Kidney (tissue), 14 donors: ENCODE data around the gene TAF9B. TPM values are rescaled to one million over a fixed set of nuclear protein-coding genes. Genes with fewer than 3 reads are reported as not detected.
A peak's percentile ranks its signal among the peaks of the same experiment; 100 is the strongest.
"Not testable (repeated sequence)": the region's sequence is repeated elsewhere in the genome, so short reads cannot be mapped to it uniquely, and the experiment has no call there.

ENCODE experiments used
- DNase-seq, 5 donors: peaks; one replicate each; pipeline ENCODE4 v3.0.0-alpha.2; 2013 to 2020
- FAIRE-seq: peaks from 2 replicates; lab custom pipeline; 2012; peaks lifted over from hg19 to GRCh38; lab: Jason Lieb, UNC
- H3K27ac ChIP-seq, 2 donors: one replicate each; pipeline ENCODE4 v1.7.0; 2013; ENCODE audit warnings: low read depth in 2 of 2, low read length in 2 of 2, inconsistent platforms in 1 of 2
- H3K27me3 ChIP-seq: one replicate; pipeline ENCODE4 v1.7.1; 2013; ENCODE audit warnings: low read length, inconsistent platforms; ENCODE audit not compliant: control insufficient read depth, insufficient read depth
- H3K36me3 ChIP-seq, 3 donors: one replicate each; pipeline versions ENCODE4 v1.7.0 to v1.7.1; 2013; ENCODE audit warnings: low read length in 3 of 3, control low read depth in 1 of 3, inconsistent platforms in 1 of 3; ENCODE audit not compliant: insufficient read depth in 3 of 3, control insufficient read depth in 2 of 3
- H3K4me1 ChIP-seq, 3 donors: one replicate each; pipeline versions ENCODE4 v1.7.0 to v1.7.1; 2013; ENCODE audit warnings: low read length in 3 of 3, inconsistent platforms in 1 of 3, low read depth in 1 of 3; ENCODE audit not compliant: control insufficient read depth in 2 of 3, insufficient read depth in 2 of 3
- H3K4me3 ChIP-seq, 3 donors: one replicate each; pipeline versions ENCODE4 v1.7.0 to v1.8.1; 2013; ENCODE audit warnings: low read length in 3 of 3, control low read depth in 1 of 3, inconsistent platforms in 1 of 3
- H3K9ac ChIP-seq, 3 donors: one replicate each; pipeline versions ENCODE4 v1.7.0 to v1.7.1; 2013; ENCODE audit warnings: low read length in 3 of 3, control low read depth in 1 of 3, inconsistent platforms in 1 of 3
- H3K9me3 ChIP-seq, 3 donors: one replicate each; pipeline versions ENCODE4 v1.7.0 to v1.7.1; 2013; ENCODE audit warnings: low read length in 3 of 3, control low read depth in 1 of 3, inconsistent platforms in 1 of 3; ENCODE audit not compliant: control insufficient read depth in 2 of 3, insufficient read depth in 1 of 3
- CTCF ChIP-seq: IDR thresholded peaks from 3 replicates; pipeline ENCODE4 v1.5.1; 2012; ENCODE audit warnings: mild to moderate bottlenecking, moderate library complexity, borderline replicate concordance; ENCODE audit not compliant: insufficient read depth; ENCODE audit errors: extremely low read depth
- intact Hi-C: fragments of 100-400 bp; cut with DNase I; formaldehyde crosslinking; loops from one replicate; pipeline ENCODE4 v1.11.1; 2022
- polyA plus RNA-seq: library from polyadenylated mRNA; stranded (reverse); fragments of 350-450 nt; fragmentation: Illumina TruSeq; extraction: RNeasy Lipid Tissue Mini Kit (QIAGEN cat#74804); gene quantifications from one replicate; pipeline ENCODE4 v1.2.3, GENCODE V29; 2014; ENCODE audit warnings: low read depth, low replicate concordance; ENCODE audit not compliant: insufficient read depth
- total RNA-seq: library from RNA; stranded (reverse); fragmentation: NEBNext Ultra II Directional; extraction: Animal tissue kit (Norgen Biotek cat#: 25700); gene quantifications from one replicate; pipeline ENCODE4 v1.2.1, GENCODE V29; 2021
- donor health status: control.
- donor health status: control.
- donor health status: control.
- donor health status: control.
- donor health status: control.
- donor health status: DM: yes; HTN: yes; CAD: no.
- donor health status: Normal renal cell carcinoma (clear cell type).

Gene TAF9B
- total and polyA plus RNA-seq, 2 donors from 2014 or later = 14.0 to 23.3 TPM

DNA sequence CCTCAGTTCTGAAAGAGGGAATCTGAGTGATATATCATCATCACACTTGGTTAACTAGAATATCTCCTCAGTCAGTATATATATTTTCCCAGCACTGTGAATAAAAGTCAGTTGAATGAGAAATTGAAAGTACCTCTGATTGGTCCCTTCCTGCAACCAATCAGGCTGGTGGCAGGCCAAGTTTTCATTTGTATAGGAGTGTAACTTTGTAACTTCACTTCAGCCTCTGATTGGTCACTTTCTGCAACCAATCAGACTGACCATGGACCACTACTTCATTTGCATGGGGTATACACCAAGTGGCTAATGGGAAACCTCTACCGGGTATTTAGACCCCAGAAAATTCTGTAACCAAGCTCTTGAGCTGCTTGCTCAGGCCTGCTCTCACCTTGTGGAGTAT, 37.4 kb downstream of the TAF9B start:
- no peak for TF ChIP-seq CTCF
- FAIRE-seq (no peak), DNase-seq (no peak)
- Histone ChIP-seq H3K4me3 (no peak overlapping the region), H3K27me3 (no peaks in the 10 kb centered on the region), H3K9ac (no peak overlapping the region), H3K9me3 (no peaks in the 10 kb centered on the region), H3K27ac (no peak overlapping the region), H3K36me3 (peaks cover 0 to 3% (median 0%) of the 10 kb centered on the region in 3 donors), H3K4me1 (peaks cover 0 to 13% (median 9%) of the 10 kb centered on the region in 3 donors)
- intact Hi-C loops = no loop called here

DNA sequence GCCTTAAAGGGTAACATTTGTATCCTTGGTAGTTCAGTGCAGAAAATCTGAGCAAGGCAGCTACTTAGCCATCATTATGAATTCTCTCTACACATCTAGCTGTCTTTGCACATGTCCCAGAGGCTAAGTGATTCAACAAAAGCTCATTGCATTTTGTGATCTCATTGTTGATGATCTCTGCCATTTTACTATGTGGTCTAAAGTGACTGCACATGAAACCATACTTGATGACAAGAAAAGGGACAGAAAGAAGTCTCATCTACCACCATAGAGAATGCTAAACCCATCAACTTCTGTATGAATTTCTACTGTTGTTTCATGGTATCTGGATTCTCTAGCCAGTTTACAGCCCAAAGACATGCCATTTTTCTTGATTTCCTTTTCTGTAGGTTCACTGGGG, 41.3 kb downstream of the TAF9B start:
- FAIRE-seq (no peak), DNase-seq (no peak)
- intact Hi-C loops = no loop called here
- no peak overlapping the region for H3K4me3 ChIP-seq
- H3K4me1 ChIP-seq = no peaks in the 10 kb centered on the region
- no peak for TF ChIP-seq CTCF
- H3K9ac ChIP-seq = no peak overlapping the region
- H3K27ac ChIP-seq = no peak overlapping the region
- H3K36me3 ChIP-seq = no peaks in the 10 kb centered on the region
- no peaks in the 10 kb centered on the region for H3K9me3 ChIP-seq
- no peaks in the 10 kb centered on the region for H3K27me3 ChIP-seq

DNA sequence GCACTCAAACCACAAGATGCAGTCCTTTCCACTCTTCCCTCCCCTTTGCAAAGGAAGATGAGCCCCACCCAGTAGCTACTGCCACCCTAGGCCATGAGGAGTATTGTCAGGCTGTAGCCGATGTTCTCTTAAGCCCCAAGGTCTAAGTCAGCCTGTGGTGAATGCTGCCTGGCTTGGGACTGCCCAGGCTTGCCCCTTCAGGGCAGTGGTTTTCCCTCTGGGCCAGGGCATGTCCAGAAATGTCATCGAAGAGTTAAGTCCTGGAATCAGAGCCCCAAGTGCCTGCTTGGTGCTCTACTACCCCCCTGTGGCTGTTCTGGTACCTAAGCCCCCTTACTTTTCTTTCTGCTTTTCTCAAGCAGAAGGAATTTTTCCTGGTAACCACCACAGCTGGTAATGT, 47.2 kb downstream of the TAF9B start:
- peak in 4 of 5 donors; percentile 27 to 49 (median 30) for DNase-seq
- Histone ChIP-seq H3K4me3 (no peak overlapping the region), H3K27ac (no peak overlapping the region), H3K9me3 (no peaks in the 10 kb centered on the region), H3K9ac (no peak overlapping the region), H3K36me3 (no peaks in the 10 kb centered on the region), H3K4me1 (no peaks in the 10 kb centered on the region), H3K27me3 (no peaks in the 10 kb centered on the region)
- intact Hi-C loops = no loop called here
- FAIRE-seq = no peak
- no peak for TF ChIP-seq CTCF

DNA sequence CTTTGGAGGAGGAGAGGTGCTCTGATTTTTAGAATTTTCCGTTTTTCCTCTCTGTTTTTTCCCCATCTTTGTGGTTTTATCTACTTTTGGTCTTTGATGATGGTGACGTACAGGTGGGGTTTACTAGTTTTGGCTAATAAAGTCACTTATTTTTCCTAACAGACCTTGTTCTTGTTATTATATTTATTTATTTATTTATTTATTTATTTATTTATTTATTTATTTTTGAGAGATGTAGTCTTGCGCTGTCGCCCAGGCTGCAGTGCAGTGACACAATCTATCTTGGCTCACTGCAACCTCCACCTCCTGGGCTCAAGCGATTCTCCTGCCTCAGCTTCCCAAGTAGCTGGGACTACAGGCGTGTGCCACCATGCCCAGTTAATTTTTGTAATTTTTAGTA, 58.0 kb downstream of the TAF9B start:
- H3K9ac ChIP-seq, H3K27ac ChIP-seq, H3K36me3 ChIP-seq, H3K4me3 ChIP-seq, FAIRE-seq, DNase-seq, intact Hi-C loops, H3K9me3 ChIP-seq, H3K4me1 ChIP-seq, H3K27me3 ChIP-seq: not testable (repeated sequence)

Other genes with a start within 250 kb of the TAF9B start
- 86.8 TPM for gene MAGT1, start 244.2 kb downstream of the TAF9B start, total RNA-seq
- gene MAGT1, start 244.2 kb downstream of the TAF9B start, polyA plus RNA-seq = 36.5 TPM
- gene COX7B, start 240.2 kb downstream of the TAF9B start, total RNA-seq = 233 TPM
- gene COX7B, start 240.2 kb downstream of the TAF9B start, polyA plus RNA-seq = 1,977 TPM
- gene ATP7A, start 229.0 kb downstream of the TAF9B start, total RNA-seq = 11.9 TPM
- gene ATP7A, start 229.0 kb downstream of the TAF9B start, polyA plus RNA-seq = 1.9 TPM
- gene PGAM4, start 170.0 kb downstream of the TAF9B start, total RNA-seq = not detected
- not detected for gene PGAM4, start 170.0 kb downstream of the TAF9B start, polyA plus RNA-seq
- gene PGK1, start 35.4 kb downstream of the TAF9B start, total RNA-seq = 356 TPM
- gene PGK1, start 35.4 kb downstream of the TAF9B start, polyA plus RNA-seq = 471 TPM
- gene CYSLTR1, start 188.0 kb upstream of the TAF9B start, total RNA-seq = 5.5 TPM
- gene CYSLTR1, start 188.0 kb upstream of the TAF9B start, polyA plus RNA-seq = 1.5 TPM